WTC11 (cell line): ENCODE data around the gene SLC8A2.

Experiments used
- CTCF ChIP-seq: fragments of 200-600 bp; IDR thresholded peaks from 2 replicates; pipeline ENCODE4 v1.8.0; 2022; ENCODE audit warnings: antibody characterized with exemption
- NFE2L1 ChIP-seq: sonication (generic); formaldehyde crosslinking; IDR thresholded peaks from 2 replicates; pipeline ENCODE4 v1.8.1; 2023; ENCODE audit warnings: missing genetic modification reagents
- STAT6 ChIP-seq: sonication (generic); formaldehyde crosslinking; conservative IDR thresholded peaks from 2 replicates; pipeline ENCODE4 v1.8.1; 2023; ENCODE audit warnings: mild to moderate bottlenecking, low read depth, missing genetic modification reagents, moderate library complexity
- ZBTB43 ChIP-seq: sonication (generic); formaldehyde crosslinking; IDR thresholded peaks from 2 replicates; pipeline ENCODE4 v1.8.1; 2023; ENCODE audit warnings: mild to moderate bottlenecking, missing genetic modification reagents

- TF ChIP-seq STAT6 (CRISPR knock-in tag) (no peak), ZBTB43 (no peak), NFE2L1 (CRISPR knock-in tag) (no peak), CTCF (no peak)
These were observed 4.8 kb upstream of the SLC8A2 start for GRCh38 chr19:47476438-47476972.
